HEK293 (cell line): ENCODE data around the gene RAB13.
A peak's percentile ranks its signal among the peaks of the same experiment; 100 is the strongest.

Source experiments
- CTCF ChIA-PET: fragments of 350-600 bp; formaldehyde crosslinking; extraction: SDS; loops from one replicate; lab custom pipeline; 2021; ENCODE audit warnings: antibody characterized with exemption; lab: Yijun Ruan, JAX
- POLR2A ChIA-PET: fragments of 300-600 bp; formaldehyde crosslinking; extraction: SDS; loops from one replicate; lab custom pipeline; 2020; ENCODE audit warnings: antibody characterized with exemption, inconsistent platforms; lab: Yijun Ruan, JAX
- H3K27ac ChIP-seq: fragments of 200-500 bp; sonication (Bioruptor generic); 2 replicates; pipeline ENCODE4 v1.5.1; 2014; ENCODE audit warnings: low read depth, low read length, control low read depth, inconsistent platforms; ENCODE audit errors: extremely low read depth
- H3K36me3 ChIP-seq, 2 experiments: fragments of 200-500 bp in 1 of 2; sonication (Bioruptor generic) in 1 of 2; 1 replicate in 1 of 2; 2 replicates in 1 of 2; pipeline ENCODE4 v1.5.1; 2014 to 2017; ENCODE audit warnings: inconsistent platforms in 2 of 2, low read length in 2 of 2; ENCODE audit not compliant: control insufficient read depth in 2 of 2, insufficient read depth in 1 of 2
- H3K4me1 ChIP-seq: fragments of 200-500 bp; sonication (Bioruptor generic); 2 replicates; pipeline ENCODE4 v1.5.1; 2014; ENCODE audit warnings: mild to moderate bottlenecking, low read length, inconsistent platforms; ENCODE audit not compliant: control insufficient read depth, insufficient read depth
- H3K4me3 ChIP-seq: 2 replicates; pipeline ENCODE4 v1.5.1; 2011; ENCODE audit warnings: low read depth, mild to moderate bottlenecking, control low read depth, low read length, moderate library complexity
- H3K9me3 ChIP-seq: fragments of 200-500 bp; sonication (Bioruptor generic); 2 replicates; pipeline ENCODE4 v1.5.1; 2014; ENCODE audit warnings: low read depth, low read length, inconsistent platforms; ENCODE audit not compliant: control insufficient read depth, insufficient read depth
- HOXD13 ChIP-seq: sonication (generic); formaldehyde crosslinking; IDR thresholded peaks from 2 replicates; pipeline ENCODE4 v1.8.0; 2022; ENCODE audit warnings: missing genetic modification reagents, borderline replicate concordance
- KLF1 ChIP-seq: fragments of 450-650 bp; formaldehyde crosslinking; IDR thresholded peaks from 2 replicates; pipeline ENCODE4 v1.5.1; 2016; ENCODE audit warnings: missing biosample characterization, missing genetic modification characterization
- KLF10 ChIP-seq: fragments of 450-650 bp; IDR thresholded peaks from 2 replicates; pipeline ENCODE4 v1.5.1; 2018; ENCODE audit warnings: missing biosample characterization, mild to moderate bottlenecking, missing genetic modification characterization
- MYNN ChIP-seq: fragments of 450-650 bp; formaldehyde crosslinking; IDR thresholded peaks from 2 replicates; pipeline ENCODE4 v1.5.1; 2016; ENCODE audit warnings: missing biosample characterization, missing genetic modification characterization, borderline replicate concordance
- PRDM2 ChIP-seq: fragments of 450-650 bp; formaldehyde crosslinking; IDR thresholded peaks from 2 replicates; pipeline ENCODE4 v1.5.1; 2016; ENCODE audit warnings: missing biosample characterization, missing genetic modification characterization, borderline replicate concordance
- SCRT1 ChIP-seq: fragments of 450-650 bp; formaldehyde crosslinking; IDR thresholded peaks from 2 replicates; pipeline ENCODE4 v1.5.1; 2016; ENCODE audit warnings: missing biosample characterization, missing genetic modification characterization, borderline replicate concordance
- SCRT2 ChIP-seq: fragments of 450-650 bp; formaldehyde crosslinking; IDR thresholded peaks from 2 replicates; pipeline ENCODE4 v1.5.1; 2016; ENCODE audit warnings: missing biosample characterization, missing genetic modification characterization
- SP7 ChIP-seq: fragments of 450-650 bp; formaldehyde crosslinking; IDR thresholded peaks from 2 replicates; pipeline ENCODE4 v1.5.1; 2016; ENCODE audit warnings: missing biosample characterization, missing genetic modification characterization
- ZEB2 ChIP-seq: fragments of 450-650 bp; formaldehyde crosslinking; IDR thresholded peaks from 2 replicates; pipeline ENCODE4 v1.5.1; 2016; ENCODE audit warnings: missing biosample characterization, missing genetic modification characterization
- ZFP3 ChIP-seq: fragments of 450-650 bp; formaldehyde crosslinking; IDR thresholded peaks from 2 replicates; pipeline ENCODE4 v1.5.1; 2016; ENCODE audit warnings: low read depth, missing biosample characterization, missing genetic modification characterization
- ZFP69B ChIP-seq: fragments of 450-650 bp; formaldehyde crosslinking; IDR thresholded peaks from 2 replicates; pipeline ENCODE4 v1.5.1; 2016; ENCODE audit warnings: missing biosample characterization, missing genetic modification characterization
- ZNF157 ChIP-seq: fragments of 450-650 bp; formaldehyde crosslinking; IDR thresholded peaks from 2 replicates; pipeline ENCODE4 v1.5.1; 2016; ENCODE audit warnings: missing biosample characterization, missing genetic modification characterization
- ZNF16 ChIP-seq: fragments of 450-650 bp; formaldehyde crosslinking; IDR thresholded peaks from 2 replicates; pipeline ENCODE4 v1.5.1; 2016; ENCODE audit warnings: low read depth, missing biosample characterization, missing genetic modification characterization
- ZNF169 ChIP-seq: fragments of 450-650 bp; formaldehyde crosslinking; IDR thresholded peaks from 2 replicates; pipeline ENCODE4 v1.5.1; 2016; ENCODE audit warnings: missing biosample characterization, missing genetic modification characterization
- ZNF184 ChIP-seq: fragments of 450-650 bp; IDR thresholded peaks from 2 replicates; pipeline ENCODE4 v1.5.1; 2018; ENCODE audit warnings: missing biosample characterization, mild to moderate bottlenecking, missing genetic modification characterization
- ZNF202 ChIP-seq: fragments of 450-650 bp; formaldehyde crosslinking; IDR thresholded peaks from 2 replicates; pipeline ENCODE4 v1.5.1; 2016; ENCODE audit warnings: missing biosample characterization, missing genetic modification characterization, borderline replicate concordance
- ZNF324 ChIP-seq: fragments of 450-650 bp; formaldehyde crosslinking; IDR thresholded peaks from 2 replicates; pipeline ENCODE4 v1.5.1; 2016; ENCODE audit warnings: missing biosample characterization, missing genetic modification characterization
- ZNF416 ChIP-seq: fragments of 450-650 bp; formaldehyde crosslinking; IDR thresholded peaks from 2 replicates; pipeline ENCODE4 v1.5.1; 2016; ENCODE audit warnings: missing biosample characterization, missing genetic modification characterization
- ZNF433 ChIP-seq: fragments of 450-650 bp; formaldehyde crosslinking; IDR thresholded peaks from 2 replicates; pipeline ENCODE4 v1.5.1; 2016; ENCODE audit warnings: missing biosample characterization, missing genetic modification characterization, low read depth
- ZNF645 ChIP-seq: fragments of 450-650 bp; formaldehyde crosslinking; IDR thresholded peaks from 2 replicates; pipeline ENCODE4; 2016; ENCODE audit warnings: missing biosample characterization, missing genetic modification characterization
- ZNF664 ChIP-seq: fragments of 450-650 bp; formaldehyde crosslinking; IDR thresholded peaks from 2 replicates; pipeline ENCODE4 v1.5.1; 2016; ENCODE audit warnings: missing biosample characterization, missing genetic modification characterization
- ZNF701 ChIP-seq: fragments of 450-650 bp; formaldehyde crosslinking; IDR thresholded peaks from 2 replicates; pipeline ENCODE4 v1.5.1; 2016; ENCODE audit warnings: missing biosample characterization, missing genetic modification characterization
- ZNF707 ChIP-seq: fragments of 450-650 bp; formaldehyde crosslinking; IDR thresholded peaks from 2 replicates; pipeline ENCODE4 v1.5.1; 2016; ENCODE audit warnings: missing biosample characterization, missing genetic modification characterization
- ZNF785 ChIP-seq: fragments of 450-650 bp; formaldehyde crosslinking; IDR thresholded peaks from 2 replicates; pipeline ENCODE4 v1.5.1; 2016; ENCODE audit warnings: missing biosample characterization, missing genetic modification characterization
- TF ChIP-seq, protein P1 (sequence below): fragments of 450-650 bp; formaldehyde crosslinking; IDR thresholded peaks from 2 replicates; pipeline ENCODE4 v1.5.1; 2016; ENCODE audit warnings: missing biosample characterization, missing genetic modification characterization
- TF ChIP-seq, protein P2 (sequence below): fragments of 450-650 bp; formaldehyde crosslinking; IDR thresholded peaks from 2 replicates; pipeline ENCODE4 v1.5.1; 2016; ENCODE audit warnings: missing biosample characterization, missing genetic modification characterization

The RAB13 gene

GRCh38 chr1:153945795-153946621 is 40.1 kb downstream of the RAB13 start:
- POLR2A ChIA-PET, result interaction anchor here (0.6 to 4.3 kb wide), 12 partner anchors 10 to 143 kb away, joined by 4 to 36 read pairs (median 10); partner anchors contain the start of genes CREB3L4, CRTC2, GATAD2B and JTB
- no peak for TF ChIP-seq ZNF707
- no peak for TF ChIP-seq ZNF433 (tag by site-specific recombination)
- no peak for TF ChIP-seq ZNF157 (tag by site-specific recombination)
- no peak for TF ChIP-seq ZNF202 (tag by site-specific recombination)
- TF ChIP-seq ZNF785 (tag by site-specific recombination), result no peak
- no peak for TF ChIP-seq SCRT1 (tag by site-specific recombination)
- TF ChIP-seq ZNF324, result peak; percentile 42; the same call in 1 of the 2 replicates
- no peak for TF ChIP-seq HOXD13 (CRISPR knock-in tag)
- no peak for TF ChIP-seq ZEB2
- no peak for TF ChIP-seq SCRT2
- TF ChIP-seq SP7 (tag by site-specific recombination), result no peak
- TF ChIP-seq, protein P1, sequence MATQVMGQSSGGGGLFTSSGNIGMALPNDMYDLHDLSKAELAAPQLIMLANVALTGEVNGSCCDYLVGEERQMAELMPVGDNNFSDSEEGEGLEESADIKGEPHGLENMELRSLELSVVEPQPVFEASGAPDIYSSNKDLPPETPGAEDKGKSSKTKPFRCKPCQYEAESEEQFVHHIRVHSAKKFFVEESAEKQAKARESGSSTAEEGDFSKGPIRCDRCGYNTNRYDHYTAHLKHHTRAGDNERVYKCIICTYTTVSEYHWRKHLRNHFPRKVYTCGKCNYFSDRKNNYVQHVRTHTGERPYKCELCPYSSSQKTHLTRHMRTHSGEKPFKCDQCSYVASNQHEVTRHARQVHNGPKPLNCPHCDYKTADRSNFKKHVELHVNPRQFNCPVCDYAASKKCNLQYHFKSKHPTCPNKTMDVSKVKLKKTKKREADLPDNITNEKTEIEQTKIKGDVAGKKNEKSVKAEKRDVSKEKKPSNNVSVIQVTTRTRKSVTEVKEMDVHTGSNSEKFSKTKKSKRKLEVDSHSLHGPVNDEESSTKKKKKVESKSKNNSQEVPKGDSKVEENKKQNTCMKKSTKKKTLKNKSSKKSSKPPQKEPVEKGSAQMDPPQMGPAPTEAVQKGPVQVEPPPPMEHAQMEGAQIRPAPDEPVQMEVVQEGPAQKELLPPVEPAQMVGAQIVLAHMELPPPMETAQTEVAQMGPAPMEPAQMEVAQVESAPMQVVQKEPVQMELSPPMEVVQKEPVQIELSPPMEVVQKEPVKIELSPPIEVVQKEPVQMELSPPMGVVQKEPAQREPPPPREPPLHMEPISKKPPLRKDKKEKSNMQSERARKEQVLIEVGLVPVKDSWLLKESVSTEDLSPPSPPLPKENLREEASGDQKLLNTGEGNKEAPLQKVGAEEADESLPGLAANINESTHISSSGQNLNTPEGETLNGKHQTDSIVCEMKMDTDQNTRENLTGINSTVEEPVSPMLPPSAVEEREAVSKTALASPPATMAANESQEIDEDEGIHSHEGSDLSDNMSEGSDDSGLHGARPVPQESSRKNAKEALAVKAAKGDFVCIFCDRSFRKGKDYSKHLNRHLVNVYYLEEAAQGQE (tag by site-specific recombination), result no peak
- no peak; the same call in none of the 2 replicates for TF ChIP-seq ZFP69B (tag by site-specific recombination)
- no peak for TF ChIP-seq ZNF16 (tag by site-specific recombination)
- no peak for TF ChIP-seq ZNF416 (tag by site-specific recombination)
- TF ChIP-seq, protein P2, sequence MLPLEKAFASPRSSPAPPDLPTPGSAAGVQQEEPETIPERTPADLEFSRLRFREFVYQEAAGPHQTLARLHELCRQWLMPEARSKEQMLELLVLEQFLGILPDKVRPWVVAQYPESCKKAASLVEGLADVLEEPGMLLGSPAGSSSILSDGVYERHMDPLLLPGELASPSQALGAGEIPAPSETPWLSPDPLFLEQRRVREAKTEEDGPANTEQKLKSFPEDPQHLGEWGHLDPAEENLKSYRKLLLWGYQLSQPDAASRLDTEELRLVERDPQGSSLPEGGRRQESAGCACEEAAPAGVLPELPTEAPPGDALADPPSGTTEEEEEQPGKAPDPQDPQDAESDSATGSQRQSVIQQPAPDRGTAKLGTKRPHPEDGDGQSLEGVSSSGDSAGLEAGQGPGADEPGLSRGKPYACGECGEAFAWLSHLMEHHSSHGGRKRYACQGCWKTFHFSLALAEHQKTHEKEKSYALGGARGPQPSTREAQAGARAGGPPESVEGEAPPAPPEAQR (tag by site-specific recombination), result no peak
- TF ChIP-seq ZNF645 (tag by site-specific recombination), result no peak; the same call in 1 of the 2 replicates
- TF ChIP-seq KLF1 (tag by site-specific recombination), result peak; percentile 59
- no peak for TF ChIP-seq MYNN (tag by site-specific recombination)
- TF ChIP-seq ZNF184, result no peak
- no peak for TF ChIP-seq ZNF701
- TF ChIP-seq ZNF664 (tag by site-specific recombination), result no peak
- TF ChIP-seq PRDM2 (tag by site-specific recombination), result no peak
- no peak; the same call in 1 of the 2 replicates for TF ChIP-seq KLF10
- no peak for TF ChIP-seq ZNF169
- no peak for TF ChIP-seq ZFP3

More at GRCh38 chr1:153945795-153946621, 40.1 kb downstream of the RAB13 start:
- no peaks in the 10 kb centered on the region for H3K9me3 ChIP-seq
- peak overlapping the region; percentile 91 for H3K27ac ChIP-seq
- H3K4me3 ChIP-seq, result peak overlapping the region; percentile 74
- peaks cover 7 to 67% of the 10 kb centered on the region in 2 experiments; a peak in 2 of 3 replicates for H3K36me3 ChIP-seq
- H3K4me1 ChIP-seq, result no peaks in the 10 kb centered on the region
- CTCF ChIA-PET, result interaction anchor here (0.6 to 2.5 kb wide), 26 partner anchors 8 to 156 kb away, joined by 3 to 13 read pairs (median 5); partner anchors contain the start of genes RAB13 and SLC39A1
